ENCODE measurements around the gene TNK2.

- no peak for TF ChIP-seq CTCF (IDR thresholded peaks at IDR 0.05 in 2 of 3, conservative IDR thresholded peaks at IDR 0.05 in 1 of 3; ENCODE audit: borderline replicate concordance in 1 of 3, insufficient read depth in 1 of 3, low read depth in 2 of 3, low read length in 2 of 3)
- no peak for TF ChIP-seq SP1 (IDR thresholded peaks at IDR 0.05; ENCODE audit: low read depth)
- no peak for TF ChIP-seq JUND (IDR thresholded peaks at IDR 0.05)
- no peak for TF ChIP-seq CEBPB (IDR thresholded peaks at IDR 0.05; ENCODE audit: low read depth)
- no peak for TF ChIP-seq POLR2A (IDR thresholded peaks at IDR 0.05; ENCODE audit: borderline replicate concordance, extremely low read depth, insufficient read depth, insufficient read length)
- TF ChIP-seq EZH2 (IDR thresholded peaks at IDR 0.05): no peak
- TF ChIP-seq MAX (IDR thresholded peaks at IDR 0.05): no peak
- no peak for TF ChIP-seq POLR2AphosphoS5 (IDR thresholded peaks at IDR 0.05; ENCODE audit: low read depth, low read length)
- TF ChIP-seq YY1 (IDR thresholded peaks at IDR 0.05; ENCODE audit: extremely low read depth, insufficient replicate concordance, low read depth, low read length): no peak
- TF ChIP-seq RAD21 (IDR thresholded peaks at IDR 0.05; ENCODE audit: low read depth): no peak
- TF ChIP-seq REST (IDR thresholded peaks at IDR 0.05; ENCODE audit: low read depth): no peak
- no peak for TF ChIP-seq FOSL1 (IDR thresholded peaks at IDR 0.05; ENCODE audit: low read depth)
- TF ChIP-seq CBX3 (IDR thresholded peaks at IDR 0.05; ENCODE audit: low read depth): no peak
Measured at GRCh38 chr3:195838714-195839113, 69.6 kb downstream of the TNK2 start.

All from HCT116 (cell line).